A673 (cell line): ENCODE results near the gene CACNA2D2. TPM values are rescaled to one million over a fixed set of nuclear protein-coding genes. Genes with fewer than 3 reads are reported as not detected.

Experiments used
- BruUV-seq: library from RNA; stranded (reverse); fragments of 400-500 nt; replicated peaks from 2 replicates; lab custom pipeline; 2021; lab: Mats Ljungman, UMichigan
- CTCF ChIA-PET: fragments of 300-600 bp; sonication (Branson Sonifier 250); formaldehyde crosslinking; loops from one replicate; lab custom pipeline; 2022; ENCODE audit warnings: antibody characterized with exemption; lab: Charles Lee
- POLR2A ChIA-PET: fragments of 300-600 bp; sonication (Branson Sonifier 250); formaldehyde crosslinking; loops from one replicate; lab custom pipeline; 2022; ENCODE audit warnings: antibody characterized with exemption; ENCODE audit not compliant: low non-redundant PET; lab: Charles Lee
- DNase-seq: peaks from one replicate; pipeline ENCODE4 v3.0.0-alpha.2; 2015; ENCODE audit warnings: low spot score
- H3K27ac ChIP-seq: fragments of 200-600 bp; sonication (generic); 2 replicates; pipeline ENCODE4 v1.5.1; 2016; ENCODE audit warnings: mixed run types, low read depth, mild to moderate bottlenecking, mixed read lengths, antibody characterized with exemption, low read length; ENCODE audit not compliant: poor library complexity, severe bottlenecking
- H3K27me3 ChIP-seq: fragments of 200-600 bp; sonication (generic); replicated peaks from 2 replicates; pipeline ENCODE4 v1.6.1; 2017; ENCODE audit warnings: mixed run types, low read depth, mild to moderate bottlenecking, mixed read lengths, antibody characterized with exemption, low read length; ENCODE audit not compliant: insufficient read depth, poor library complexity
- H3K36me3 ChIP-seq: fragments of 200-600 bp; sonication (generic); 2 replicates; pipeline ENCODE4 v1.6.1; 2016; ENCODE audit warnings: mixed run types, mild to moderate bottlenecking, mixed read lengths, antibody characterized with exemption, low read length; ENCODE audit not compliant: insufficient read depth, poor library complexity, severe bottlenecking
- H3K4me1 ChIP-seq: fragments of 200-600 bp; sonication (generic); 2 replicates; pipeline ENCODE4 v1.6.1; 2017; ENCODE audit warnings: mixed run types, mild to moderate bottlenecking, mixed read lengths, antibody characterized with exemption, low read length; ENCODE audit not compliant: insufficient read depth, poor library complexity, severe bottlenecking
- H3K4me3 ChIP-seq: fragments of 200-600 bp; sonication (generic); 2 replicates; pipeline ENCODE4 v1.5.1; 2016; ENCODE audit warnings: low read depth, mixed run types, mild to moderate bottlenecking, mixed read lengths, low read length; ENCODE audit not compliant: poor library complexity, severe bottlenecking
- H3K9me3 ChIP-seq: fragments of 200-600 bp; sonication (generic); 2 replicates; pipeline ENCODE4 v1.6.1; 2016; ENCODE audit warnings: mixed run types, low read depth, mild to moderate bottlenecking, mixed read lengths, antibody characterized with exemption, low read length; ENCODE audit not compliant: poor library complexity, severe bottlenecking
- EZH2 ChIP-seq: fragments of 200-600 bp; sonication (generic); IDR thresholded peaks from 2 replicates; pipeline ENCODE4 v1.6.1; 2017; ENCODE audit warnings: borderline replicate concordance, low read depth, mild to moderate bottlenecking, mixed read lengths, antibody characterized with exemption, low read length; ENCODE audit not compliant: poor library complexity, severe bottlenecking
- intact Hi-C: fragments of 100-400 bp; cut with micrococcal nuclease; formaldehyde crosslinking; loops from one replicate; pipeline ENCODE4 v1.10.0; 2022; ENCODE audit not compliant: unreplicated experiment
- total RNA-seq: library from RNA; stranded (reverse); gene quantifications from 2 replicates; pipeline ENCODE4 v1.2.3, GENCODE V29; 2021
- TF ChIP-seq, protein P1 (sequence below): fragments of 300-800, 200-600 bp; sonication (generic); conservative IDR thresholded peaks from 2 replicates; pipeline ENCODE4 v1.5.1; 2017; ENCODE audit warnings: low read depth, mild to moderate bottlenecking, antibody characterized with exemption, low read length, moderate library complexity, mixed read lengths

Gene CACNA2D2
- total RNA-seq, 1 experiment from 2014 or later: 0.17 TPM

DNA sequence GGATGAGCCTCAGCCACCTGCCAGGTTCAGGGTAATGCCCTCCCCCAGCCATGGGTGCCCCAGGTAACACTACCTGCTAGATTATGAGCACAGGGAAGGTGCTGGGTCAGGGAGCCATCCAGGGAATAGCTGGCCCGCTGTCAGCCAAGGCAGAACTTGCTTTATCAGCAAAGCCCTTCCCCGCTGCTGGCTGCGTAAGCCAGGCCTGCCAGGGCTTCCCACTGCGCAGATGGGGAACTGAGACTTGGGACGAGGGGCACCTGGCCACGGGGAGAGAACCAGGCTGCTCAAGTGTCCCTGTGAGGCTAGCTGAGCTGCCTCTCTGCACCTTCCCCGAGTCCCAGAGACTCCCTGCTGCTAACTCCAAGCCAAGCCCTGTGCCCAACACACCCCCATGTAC is 45.4 kb downstream of the CACNA2D2 start:
- Histone ChIP-seq H3K4me1 (no peaks in the 10 kb centered on the region), H3K27me3 (no peaks in the 10 kb centered on the region), H3K9me3 (no peaks in the 10 kb centered on the region), H3K27ac (no peak overlapping the region), H3K4me3 (no peak overlapping the region), H3K36me3 (no peaks in the 10 kb centered on the region)
- intact Hi-C loops: no loop called here
- BruUV-seq: no TSS peak
- POLR2A ChIA-PET: no interaction called here
- TF ChIP-seq EZH2: no peak
- TF ChIP-seq, protein P1, sequence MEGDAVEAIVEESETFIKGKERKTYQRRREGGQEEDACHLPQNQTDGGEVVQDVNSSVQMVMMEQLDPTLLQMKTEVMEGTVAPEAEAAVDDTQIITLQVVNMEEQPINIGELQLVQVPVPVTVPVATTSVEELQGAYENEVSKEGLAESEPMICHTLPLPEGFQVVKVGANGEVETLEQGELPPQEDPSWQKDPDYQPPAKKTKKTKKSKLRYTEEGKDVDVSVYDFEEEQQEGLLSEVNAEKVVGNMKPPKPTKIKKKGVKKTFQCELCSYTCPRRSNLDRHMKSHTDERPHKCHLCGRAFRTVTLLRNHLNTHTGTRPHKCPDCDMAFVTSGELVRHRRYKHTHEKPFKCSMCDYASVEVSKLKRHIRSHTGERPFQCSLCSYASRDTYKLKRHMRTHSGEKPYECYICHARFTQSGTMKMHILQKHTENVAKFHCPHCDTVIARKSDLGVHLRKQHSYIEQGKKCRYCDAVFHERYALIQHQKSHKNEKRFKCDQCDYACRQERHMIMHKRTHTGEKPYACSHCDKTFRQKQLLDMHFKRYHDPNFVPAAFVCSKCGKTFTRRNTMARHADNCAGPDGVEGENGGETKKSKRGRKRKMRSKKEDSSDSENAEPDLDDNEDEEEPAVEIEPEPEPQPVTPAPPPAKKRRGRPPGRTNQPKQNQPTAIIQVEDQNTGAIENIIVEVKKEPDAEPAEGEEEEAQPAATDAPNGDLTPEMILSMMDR: no peak
- CTCF ChIA-PET: no interaction called here
- no peak for DNase-seq

DNA sequence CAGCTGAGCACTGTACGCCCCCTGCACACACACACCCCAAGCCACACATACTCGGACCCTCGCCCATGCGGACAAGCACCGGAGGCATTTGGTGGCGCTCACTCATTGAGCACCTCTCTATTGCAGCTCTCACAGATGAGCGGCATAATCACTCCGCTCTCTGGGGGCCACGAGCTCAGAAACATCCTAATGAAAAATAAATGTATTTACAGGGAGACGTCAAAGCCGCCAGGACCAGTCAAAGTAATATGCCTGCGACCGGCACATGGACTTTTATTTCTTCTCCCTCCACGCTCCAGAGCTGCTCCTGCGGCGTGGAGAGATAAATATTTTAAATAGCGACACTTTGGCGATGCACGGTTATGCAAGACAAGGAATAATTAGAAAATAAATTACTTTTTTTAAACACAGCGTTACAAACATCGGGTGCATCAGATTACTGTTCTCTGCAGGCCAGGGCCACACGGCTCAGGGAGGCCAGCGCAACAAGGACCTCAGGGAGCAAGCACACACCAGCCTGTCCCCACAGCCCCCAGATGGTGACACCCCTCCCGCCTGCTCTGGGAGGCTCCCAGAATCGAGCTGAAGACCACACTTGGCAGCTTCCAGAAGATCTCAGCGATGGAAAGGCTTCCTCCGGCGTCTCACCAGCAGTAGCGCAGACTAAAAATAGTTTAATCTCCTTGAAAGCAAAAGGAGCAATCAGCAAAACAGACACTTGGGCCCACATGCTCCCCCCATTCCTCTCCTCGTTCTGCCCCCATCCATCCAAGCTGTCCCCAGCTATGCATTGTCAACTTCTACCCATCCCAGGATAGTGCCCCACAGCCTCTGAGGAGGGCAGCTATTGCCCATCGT is 48.0 kb downstream of the CACNA2D2 start:
- no peak for DNase-seq
- Histone ChIP-seq H3K4me3 (no peak overlapping the region), H3K9me3 (no peaks in the 10 kb centered on the region), H3K36me3 (no peaks in the 10 kb centered on the region), H3K27me3 (no peaks in the 10 kb centered on the region), H3K27ac (no peak overlapping the region), H3K4me1 (no peaks in the 10 kb centered on the region)
- CTCF ChIA-PET: no interaction called here
- intact Hi-C loops: no loop called here
- no peak for TF ChIP-seq EZH2
- TF ChIP-seq, protein P1: no peak
- BruUV-seq: no TSS peak
- POLR2A ChIA-PET: no interaction called here

DNA sequence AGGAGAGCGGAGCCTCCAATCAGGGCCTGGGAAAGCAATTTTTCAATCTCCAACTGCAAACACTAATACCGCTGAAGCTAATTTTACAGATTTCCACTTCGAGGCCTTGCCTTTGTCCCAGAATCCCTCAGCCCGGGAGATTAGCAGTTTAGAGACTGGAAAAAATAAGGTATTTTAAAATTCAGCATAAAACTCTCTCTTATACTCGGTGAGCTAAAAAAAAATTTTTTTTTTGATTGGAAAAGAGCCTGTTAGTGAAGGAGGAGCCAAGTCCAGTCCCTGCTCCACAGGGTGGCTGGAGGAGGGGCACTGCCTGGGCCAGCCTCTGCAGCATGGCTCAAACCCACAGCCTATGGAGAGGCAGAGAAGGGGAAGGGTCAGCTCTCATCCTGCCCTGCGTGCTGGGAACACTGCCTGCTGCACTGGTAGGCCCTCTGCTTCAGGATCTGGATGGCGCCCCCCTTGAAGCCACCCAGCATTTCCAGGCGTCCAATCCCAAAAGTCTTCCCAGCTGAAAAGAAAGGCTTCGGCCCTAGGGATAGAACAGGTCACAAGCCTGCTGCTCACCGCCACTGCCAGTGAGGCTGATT is 48.9 kb downstream of the CACNA2D2 start:
- no peak for DNase-seq
- H3K4me3 ChIP-seq: no peak overlapping the region
- no peak overlapping the region for H3K27ac ChIP-seq
- POLR2A ChIA-PET: no interaction called here
- no peaks in the 10 kb centered on the region for H3K27me3 ChIP-seq
- no TSS peak for BruUV-seq
- no peak for TF ChIP-seq EZH2
- TF ChIP-seq, protein P1: no peak
- intact Hi-C loops: no loop called here
- no peaks in the 10 kb centered on the region for H3K4me1 ChIP-seq
- H3K9me3 ChIP-seq: no peaks in the 10 kb centered on the region
- no peaks in the 10 kb centered on the region for H3K36me3 ChIP-seq
- CTCF ChIA-PET: no interaction called here
